Neural progenitor cell (in vitro differentiated cells): ENCODE data around the gene CYP2F1.

Experiments used
- EZH2 ChIP-seq: fragments of 200-600 bp; sonication (generic); IDR thresholded peaks from 2 replicates; pipeline ENCODE4 v1.6.1; 2017; ENCODE audit warnings: antibody characterized with exemption, mild to moderate bottlenecking, moderate library complexity
- TF ChIP-seq, protein P1 (sequence below): fragments of 200-600 bp; sonication (generic); IDR thresholded peaks from 2 replicates; pipeline ENCODE4 v1.5.1; 2017; ENCODE audit warnings: antibody characterized with exemption, mild to moderate bottlenecking

DNA sequence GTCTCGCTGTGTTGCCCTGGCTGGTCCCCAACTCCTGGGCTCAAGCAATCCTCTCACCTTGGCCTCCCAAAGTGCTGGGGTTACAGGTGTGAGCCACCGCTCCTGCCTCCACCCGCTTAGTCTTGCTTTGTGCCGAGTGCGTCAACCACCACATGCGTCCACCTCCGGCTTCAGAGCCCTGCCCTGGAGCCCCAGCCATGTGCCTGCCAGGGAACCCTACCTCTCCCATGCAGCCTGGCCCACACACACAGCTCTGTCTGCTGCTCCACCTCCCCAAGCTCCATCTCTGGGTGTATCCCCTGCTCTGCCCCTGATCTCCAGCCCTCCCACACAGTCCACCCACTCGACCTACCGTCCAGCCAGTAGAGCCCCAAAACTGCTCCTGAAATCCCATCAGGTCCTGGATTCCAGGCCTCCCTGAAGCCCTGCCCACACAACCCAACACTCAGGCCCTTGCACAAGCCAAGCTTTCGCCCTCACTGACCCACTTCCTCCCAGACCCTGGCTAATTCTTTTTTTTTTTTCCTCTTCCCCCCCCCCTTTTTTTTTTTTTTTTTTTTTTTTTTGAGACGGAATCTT lies 9.6 kb downstream of the CYP2F1 start:
- TF ChIP-seq, protein P1, sequence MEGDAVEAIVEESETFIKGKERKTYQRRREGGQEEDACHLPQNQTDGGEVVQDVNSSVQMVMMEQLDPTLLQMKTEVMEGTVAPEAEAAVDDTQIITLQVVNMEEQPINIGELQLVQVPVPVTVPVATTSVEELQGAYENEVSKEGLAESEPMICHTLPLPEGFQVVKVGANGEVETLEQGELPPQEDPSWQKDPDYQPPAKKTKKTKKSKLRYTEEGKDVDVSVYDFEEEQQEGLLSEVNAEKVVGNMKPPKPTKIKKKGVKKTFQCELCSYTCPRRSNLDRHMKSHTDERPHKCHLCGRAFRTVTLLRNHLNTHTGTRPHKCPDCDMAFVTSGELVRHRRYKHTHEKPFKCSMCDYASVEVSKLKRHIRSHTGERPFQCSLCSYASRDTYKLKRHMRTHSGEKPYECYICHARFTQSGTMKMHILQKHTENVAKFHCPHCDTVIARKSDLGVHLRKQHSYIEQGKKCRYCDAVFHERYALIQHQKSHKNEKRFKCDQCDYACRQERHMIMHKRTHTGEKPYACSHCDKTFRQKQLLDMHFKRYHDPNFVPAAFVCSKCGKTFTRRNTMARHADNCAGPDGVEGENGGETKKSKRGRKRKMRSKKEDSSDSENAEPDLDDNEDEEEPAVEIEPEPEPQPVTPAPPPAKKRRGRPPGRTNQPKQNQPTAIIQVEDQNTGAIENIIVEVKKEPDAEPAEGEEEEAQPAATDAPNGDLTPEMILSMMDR: no peak
- no peak for TF ChIP-seq EZH2
